Left cardiac atrium (tissue), 4 donors: ENCODE data around the gene ABLIM2. TPM values are rescaled to one million over a fixed set of nuclear protein-coding genes. Genes with fewer than 3 reads are reported as not detected.
"Not testable (repeated sequence)": the region's sequence is repeated elsewhere in the genome, so short reads cannot be mapped to it uniquely, and the experiment has no call there.

Experiments
- ATAC-seq, 2 donors: fragments of 200-7000 bp; cut with Tn5 transposase; one replicate each; pipeline ENCODE4 v1.9.1; 2020; ENCODE audit warnings: mild to moderate bottlenecking in 2 of 2, moderate library complexity in 2 of 2
- DNase-seq: peaks from one replicate; pipeline ENCODE4 v3.0.0-alpha.2; 2020
- intact Hi-C, 2 donors: fragments of 100-400 bp; cut with DNase I; formaldehyde crosslinking; loops; one replicate each; pipeline versions ENCODE4 v1.14.1 to v1.15.1; 2022 to 2023
- total RNA-seq, 2 donors: library from RNA; stranded (reverse); fragmentation: NEBNext Ultra II Directional; extraction: Animal tissue kit (Norgen Biotek cat#: 25700); gene quantifications; one replicate each; pipeline ENCODE4 v1.2.1, GENCODE V29; 2021
- donor health status: DM: no; HTN: yes; CAD: no.
- donor health status: DM: no; HTN: yes; CAD: no; lungs with severe emphysema.
- donor health status: DM: yes; HTN: yes; CAD: no.
- donor health status: Dilated cardiomyopathy.

ABLIM2 gene
- total RNA-seq, 2 donors from 2014 or later: 14.3 to 23.1 TPM

GRCh38 chr4:8150152-8151090 is 8.2 kb downstream of the ABLIM2 start:
- ATAC-seq (no peak), DNase-seq (no peak)
- intact Hi-C loops: loop anchor here in 1 of 2 donors (5.0 kb wide), 1 partner anchor 48 kb away; no protein-coding TSS in a partner anchor

- intact Hi-C loops: loop anchor here in 1 of 2 donors (5.0 kb wide), 1 partner anchor 47 kb away; no protein-coding TSS in a partner anchor
- ATAC-seq: no peak
- DNase-seq: no peak
Observed at GRCh38 chr4:8149664-8150063, 8.9 kb downstream of the ABLIM2 start.

GRCh38 chr4:8148785-8149435 is 9.7 kb downstream of the ABLIM2 start:
- no peak for DNase-seq
- intact Hi-C loops: no loop called here
- ATAC-seq: no peak

- DNase-seq: no peak
- intact Hi-C loops: no loop called here
- ATAC-seq: no peak
Observed at GRCh38 chr4:8148159-8148558, 10.5 kb downstream of the ABLIM2 start.

- intact Hi-C loops: no loop called here
- ATAC-seq (no peak), DNase-seq (no peak)
Observed at GRCh38 chr4:8147231-8147970, 11.2 kb downstream of the ABLIM2 start.

- DNase-seq (no peak), ATAC-seq (no peak)
- intact Hi-C loops: no loop called here
Observed at GRCh38 chr4:8146157-8146556, 12.5 kb downstream of the ABLIM2 start.

GRCh38 chr4:8144359-8144758 is 14.3 kb downstream of the ABLIM2 start:
- intact Hi-C loops: no loop called here
- ATAC-seq (peak; percentile 8 to 32), DNase-seq (no peak)

GRCh38 chr4:8143392-8144140 is 15.0 kb downstream of the ABLIM2 start:
- intact Hi-C loops: no loop called here
- ATAC-seq: no peak
- no peak for DNase-seq

GRCh38 chr4:8142556-8142955 is 16.1 kb downstream of the ABLIM2 start:
- DNase-seq (no peak), ATAC-seq (no peak)
- intact Hi-C loops: no loop called here

- no peak for DNase-seq
- ATAC-seq: peak; percentile 16 to 32
- intact Hi-C loops: no loop called here
Observed at GRCh38 chr4:8141935-8142334, 16.7 kb downstream of the ABLIM2 start.

- no peak for ATAC-seq
- intact Hi-C loops: no loop called here
- no peak for DNase-seq
Observed at GRCh38 chr4:8140915-8141314, 17.7 kb downstream of the ABLIM2 start.

DNA sequence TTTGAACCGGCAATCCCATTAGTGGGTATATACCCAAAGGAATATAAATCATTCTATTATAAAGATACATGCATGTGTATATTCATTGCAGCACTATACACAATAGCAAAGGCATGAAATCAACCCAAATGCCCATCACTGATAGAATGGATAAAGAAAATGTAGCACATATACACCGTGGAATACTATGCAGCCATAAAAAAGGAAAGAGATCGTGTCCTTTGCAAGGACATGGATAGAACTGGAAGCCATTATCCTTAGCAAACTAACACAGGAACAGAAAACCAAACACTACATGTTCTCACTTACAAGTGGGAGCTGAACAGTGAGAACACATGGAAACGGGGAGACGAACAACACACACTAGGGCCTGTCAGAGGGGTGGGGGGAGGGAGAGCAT is 18.9 kb downstream of the ABLIM2 start:
- DNase-seq, intact Hi-C loops, ATAC-seq: not testable (repeated sequence)

DNA sequence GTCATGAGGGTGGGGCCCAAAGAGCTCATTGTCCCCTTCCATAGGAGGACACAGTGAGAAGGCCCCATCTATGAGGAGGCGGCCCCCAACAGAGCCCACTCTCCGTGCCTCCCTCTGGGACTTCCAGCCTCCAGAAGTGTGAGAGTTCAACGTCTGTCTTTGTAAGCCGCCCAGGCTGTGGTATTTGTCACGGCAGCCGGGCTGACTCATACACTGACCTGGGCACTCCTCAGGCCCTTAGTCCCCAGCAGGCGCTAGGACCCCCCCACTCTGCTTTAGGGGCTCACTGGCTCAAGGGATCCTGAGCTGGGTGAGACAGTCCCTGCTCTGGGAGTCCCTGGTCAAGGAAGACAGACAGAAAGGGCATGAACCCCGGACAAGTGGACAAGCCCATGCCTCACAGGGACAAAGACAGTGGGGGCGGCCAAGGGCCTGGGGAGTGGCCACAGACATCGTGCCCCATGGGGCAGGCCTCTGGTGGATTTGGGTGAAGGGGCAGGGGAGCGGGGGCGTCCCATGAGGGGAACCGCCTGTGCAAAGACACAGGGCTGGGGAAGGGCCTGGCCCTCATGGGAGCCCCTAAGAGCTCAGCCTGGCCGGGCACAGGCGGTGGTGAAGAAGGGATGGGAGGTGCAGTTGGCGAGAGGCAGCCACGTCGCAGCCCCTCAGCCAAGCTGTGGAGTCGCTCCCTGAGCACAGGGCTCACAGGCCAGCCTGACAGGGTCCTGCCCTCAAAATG is 21.5 kb downstream of the ABLIM2 start:
- ATAC-seq (no peak), DNase-seq (no peak)
- intact Hi-C loops: no loop called here

DNA sequence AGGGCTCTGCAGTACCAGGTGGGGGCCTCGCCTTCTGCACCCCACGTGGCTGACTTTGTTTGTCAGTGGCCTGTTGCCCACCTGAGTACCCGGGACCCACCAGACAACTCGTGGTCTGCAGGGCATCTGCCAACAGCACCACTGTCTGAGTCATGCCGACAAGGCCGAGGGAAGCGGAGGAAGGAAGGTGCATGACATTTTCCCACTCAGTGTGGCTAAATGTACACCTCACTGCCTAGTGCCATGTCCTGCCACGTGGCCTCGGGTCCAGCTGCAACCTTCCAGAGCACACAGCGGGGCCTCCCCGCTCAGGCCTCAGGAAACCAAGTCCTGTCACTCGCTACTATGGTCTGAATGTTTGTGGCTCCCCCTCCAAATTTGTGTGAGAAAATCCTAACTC is 22.1 kb downstream of the ABLIM2 start:
- DNase-seq (no peak), ATAC-seq (no peak)
- intact Hi-C loops: no loop called here

GRCh38 chr4:8135666-8136065 is 22.9 kb downstream of the ABLIM2 start:
- ATAC-seq (peak; percentile 77 to 90), DNase-seq (peak; percentile 70)
- intact Hi-C loops: no loop called here

DNA sequence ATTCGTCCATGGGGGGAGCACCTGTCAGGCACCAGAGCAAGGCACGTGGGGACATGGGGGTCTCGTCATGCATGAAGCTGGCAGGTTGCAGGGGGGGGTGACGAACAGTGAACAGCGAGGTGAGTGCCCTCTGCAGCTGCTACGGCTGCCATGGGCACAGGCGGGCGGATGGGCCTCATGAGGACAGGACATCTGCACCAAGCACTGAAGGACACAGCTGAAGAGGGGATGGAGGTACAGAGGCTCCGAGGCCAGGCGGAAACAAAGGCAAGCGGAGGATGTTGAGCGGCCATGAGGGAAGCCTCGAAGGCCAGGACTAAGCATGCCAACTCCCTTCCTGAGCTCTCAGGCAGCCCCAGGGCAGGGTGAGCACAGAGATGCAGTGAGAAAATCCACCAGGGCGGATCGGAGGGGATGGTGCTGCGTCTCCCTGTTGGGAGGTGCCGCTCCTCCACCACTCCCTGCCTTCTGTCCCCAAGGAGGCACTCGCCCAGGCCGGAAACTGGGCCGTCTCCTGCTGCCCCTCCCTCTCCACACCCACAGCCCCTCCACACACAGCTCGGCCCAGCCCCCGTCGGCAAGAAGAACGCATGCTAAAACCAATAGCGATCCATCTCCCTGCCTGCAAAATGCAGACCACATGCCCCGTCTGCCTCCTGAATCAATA is 24.6 kb downstream of the ABLIM2 start:
- intact Hi-C loops: no loop called here
- ATAC-seq (no peak), DNase-seq (no peak)

GRCh38 chr4:8132947-8133705 is 25.5 kb downstream of the ABLIM2 start:
- no peak for ATAC-seq
- DNase-seq: no peak
- intact Hi-C loops: no loop called here
